Gastroesophageal sphincter (tissue), 4 donors: Measurements from ENCODE around the gene CD28. TPM values are rescaled to one million over a fixed set of nuclear protein-coding genes. Genes with fewer than 3 reads are reported as not detected.
"Not testable (repeated sequence)": the region's sequence is repeated elsewhere in the genome, so short reads cannot be mapped to it uniquely, and the experiment has no call there.

Source experiments
- ATAC-seq: fragments of 150-250 bp; one replicate; pipeline ENCODE4 v1.9.1; 2016; ENCODE audit warnings: mild to moderate bottlenecking, moderate library complexity
- H3K27ac ChIP-seq, 4 donors: fragments of 200-600 bp; sonication (generic) in 3 of 4; 1 replicate in 3 of 4; 2 replicates in 1 of 4; pipeline ENCODE4 v1.5.1; 2016 to 2019
- H3K27me3 ChIP-seq: fragments of 200-600 bp; sonication (generic); one replicate; pipeline ENCODE4 v1.5.1; 2019
- H3K36me3 ChIP-seq, 2 donors: fragments of 200-600 bp; sonication (generic); one replicate each; pipeline ENCODE4 v1.5.1; 2019; ENCODE audit warnings: control low read depth in 1 of 2
- H3K4me1 ChIP-seq, 3 donors: fragments of 200-600 bp; sonication (generic); 1 replicate in 2 of 3; 2 replicates in 1 of 3; pipeline ENCODE4 v1.5.1; 2016 to 2019; ENCODE audit warnings: control low read depth in 2 of 3
- H3K4me3 ChIP-seq, 2 donors: fragments of 200-600 bp; sonication (generic); one replicate each; pipeline ENCODE4 v1.5.1; 2019; ENCODE audit warnings: mild to moderate bottlenecking in 1 of 2, moderate library complexity in 1 of 2
- H3K9me3 ChIP-seq, 3 donors: fragments of 200-600 bp; sonication (generic); one replicate each; pipeline ENCODE4 v1.5.1; 2017 to 2019; ENCODE audit warnings: control low read depth in 2 of 3
- EP300 ChIP-seq: sonication (generic); formaldehyde crosslinking; IDR thresholded peaks from one replicate; pipeline ENCODE4 v1.6.1; 2017; ENCODE audit warnings: antibody characterized with exemption, mild to moderate bottlenecking
- POLR2A ChIP-seq, 2 donors: fragments of 450-650 bp; IDR thresholded peaks; one replicate each; pipeline ENCODE4 v1.6.1; 2017; ENCODE audit warnings: antibody characterized with exemption in 2 of 2, mild to moderate bottlenecking in 2 of 2, moderate library complexity in 1 of 2
- POLR2AphosphoS5 ChIP-seq: sonication (generic); formaldehyde crosslinking; IDR thresholded peaks from one replicate; pipeline ENCODE4 v1.6.1; 2017; ENCODE audit warnings: antibody characterized with exemption
- WGBS, 2 donors: methylation state at CpG; one replicate each; pipeline ENCODE4 v1.1.5; 2018; ENCODE audit warnings: low coverage in 1 of 2; 5-methylcytosine and 5-hydroxymethylcytosine counted together
- total RNA-seq, 4 donors: library from RNA; depleted of rRNA; stranded (reverse); fragments of >200 nt; gene quantifications; one replicate each; pipeline ENCODE4 v1.1.0, GENCODE V29; 2016
- TF ChIP-seq, protein P1 (sequence below), 4 experiments: fragments of 200-600 bp in 2 of 4; fragments of 450-650 bp in 2 of 4; sonication (generic) in 1 of 4; IDR thresholded peaks; one replicate each; pipeline ENCODE4 v1.5.1; 2017 to 2019; ENCODE audit warnings: antibody characterized with exemption in 4 of 4, mild to moderate bottlenecking in 2 of 4, moderate library complexity in 2 of 4

CD28 gene
- total RNA-seq, 4 donors from 2014 or later, result 0.19 to 2.3 (median 1.4) TPM

DNA sequence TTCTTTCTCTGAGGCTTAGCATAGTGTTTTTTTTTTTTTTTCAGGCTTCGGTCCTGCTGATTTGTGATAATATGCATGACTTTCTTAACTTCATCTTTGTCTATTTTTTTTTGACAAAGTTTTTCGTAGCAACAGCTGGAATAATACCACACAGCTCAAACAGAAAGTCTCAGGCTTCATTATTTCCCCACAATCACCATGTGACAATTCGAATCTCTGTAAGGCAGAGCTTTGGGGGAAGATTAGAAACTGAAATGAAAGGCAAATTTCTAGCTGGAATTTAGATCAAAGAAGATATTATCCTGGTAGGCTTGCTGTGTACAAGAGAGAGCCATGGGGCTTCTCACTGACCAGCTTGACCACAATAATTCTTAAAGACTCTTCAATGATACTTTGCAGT lies 12.2 kb upstream of the CD28 start:
- Histone ChIP-seq H3K4me3 (no peak overlapping the region), H3K36me3 (no peaks in the 10 kb centered on the region), H3K27me3 (peaks cover 4% of the 10 kb centered on the region), H3K9me3 (no peaks in the 10 kb centered on the region), H3K27ac (no peak overlapping the region), H3K4me1 (peaks cover 0 to 22% (median 6%) of the 10 kb centered on the region in 3 donors)
- TF ChIP-seq POLR2AphosphoS5 (no peak), EP300 (no peak), POLR2A (IDR thresholded peaks at IDR 0.05) (no peak)
- TF ChIP-seq, protein P1, sequence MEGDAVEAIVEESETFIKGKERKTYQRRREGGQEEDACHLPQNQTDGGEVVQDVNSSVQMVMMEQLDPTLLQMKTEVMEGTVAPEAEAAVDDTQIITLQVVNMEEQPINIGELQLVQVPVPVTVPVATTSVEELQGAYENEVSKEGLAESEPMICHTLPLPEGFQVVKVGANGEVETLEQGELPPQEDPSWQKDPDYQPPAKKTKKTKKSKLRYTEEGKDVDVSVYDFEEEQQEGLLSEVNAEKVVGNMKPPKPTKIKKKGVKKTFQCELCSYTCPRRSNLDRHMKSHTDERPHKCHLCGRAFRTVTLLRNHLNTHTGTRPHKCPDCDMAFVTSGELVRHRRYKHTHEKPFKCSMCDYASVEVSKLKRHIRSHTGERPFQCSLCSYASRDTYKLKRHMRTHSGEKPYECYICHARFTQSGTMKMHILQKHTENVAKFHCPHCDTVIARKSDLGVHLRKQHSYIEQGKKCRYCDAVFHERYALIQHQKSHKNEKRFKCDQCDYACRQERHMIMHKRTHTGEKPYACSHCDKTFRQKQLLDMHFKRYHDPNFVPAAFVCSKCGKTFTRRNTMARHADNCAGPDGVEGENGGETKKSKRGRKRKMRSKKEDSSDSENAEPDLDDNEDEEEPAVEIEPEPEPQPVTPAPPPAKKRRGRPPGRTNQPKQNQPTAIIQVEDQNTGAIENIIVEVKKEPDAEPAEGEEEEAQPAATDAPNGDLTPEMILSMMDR (IDR thresholded peaks at IDR 0.05), result no peak
- ATAC-seq, result no peak
- 60 to 67% methylated on average over 2 to 3 of the region's 3 CpGs for WGBS, 2 donors

DNA sequence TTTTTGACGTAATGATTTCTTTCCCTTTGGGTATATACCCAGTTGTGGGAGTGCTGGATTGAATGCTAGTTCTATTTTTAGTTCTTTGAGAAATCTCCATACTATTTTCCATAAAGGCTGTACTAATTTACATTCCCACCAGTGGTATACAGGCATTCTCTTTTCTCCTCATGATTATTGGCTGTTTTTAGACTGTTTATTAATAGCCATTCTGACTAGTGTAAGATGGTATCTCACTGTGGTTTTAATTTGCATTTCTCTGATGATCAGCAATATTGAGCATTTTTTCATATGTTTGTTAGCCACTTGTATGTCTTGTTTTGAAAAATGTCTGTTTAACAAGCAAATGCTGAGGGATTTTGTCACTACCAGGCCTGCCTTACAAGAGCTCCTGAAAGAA lies 9.2 kb upstream of the CD28 start:
- Histone ChIP-seq H3K27me3 (peaks cover 4% of the 10 kb centered on the region), H3K36me3 (no peaks in the 10 kb centered on the region)

DNA sequence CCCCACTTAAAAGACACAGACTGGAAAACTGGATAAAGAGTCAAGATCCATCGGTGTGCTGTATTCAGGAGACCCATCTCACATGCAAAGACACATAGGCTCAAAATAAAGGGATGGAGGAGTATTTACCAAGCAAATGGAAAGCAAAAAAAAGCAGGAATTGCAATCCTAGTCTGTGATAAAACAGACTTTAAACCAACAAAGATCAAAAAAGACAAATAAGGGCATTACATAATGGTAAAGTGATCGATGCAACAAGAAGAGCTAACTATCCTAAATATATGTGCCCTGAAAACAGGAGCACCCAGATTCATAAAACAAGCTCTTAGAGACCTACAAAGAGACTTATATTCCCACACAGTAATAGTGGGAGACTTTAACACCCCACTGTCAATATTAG lies 8.7 kb upstream of the CD28 start:
- not testable (repeated sequence) for H3K9me3 ChIP-seq, ATAC-seq, H3K4me3 ChIP-seq, H3K27ac ChIP-seq, H3K4me1 ChIP-seq, H3K27me3 ChIP-seq, H3K36me3 ChIP-seq
- WGBS, 2 donors, result 80 to 90% methylated on average over 1 to 2 of the region's 2 CpGs

More for the DNA sequence above, 9.2 kb upstream of the CD28 start:
- peaks cover 0 to 3% (median 0%) of the 10 kb centered on the region in 3 donors for H3K4me1 ChIP-seq
- no peak for ATAC-seq
- H3K9me3 ChIP-seq, result peaks cover 0 to 4% (median 0%) of the 10 kb centered on the region in 3 donors
- H3K27ac ChIP-seq, result no peak overlapping the region
- 93% methylated on average over 1 of the region's 1 CpG; no CpG with 5 or more reads in 1 of the 2 donors for WGBS, 2 donors
- TF ChIP-seq POLR2A (IDR thresholded peaks at IDR 0.05) (no peak), EP300 (no peak), POLR2AphosphoS5 (no peak)
- TF ChIP-seq, protein P1 (IDR thresholded peaks at IDR 0.05), result no peak
- no peak overlapping the region for H3K4me3 ChIP-seq

DNA sequence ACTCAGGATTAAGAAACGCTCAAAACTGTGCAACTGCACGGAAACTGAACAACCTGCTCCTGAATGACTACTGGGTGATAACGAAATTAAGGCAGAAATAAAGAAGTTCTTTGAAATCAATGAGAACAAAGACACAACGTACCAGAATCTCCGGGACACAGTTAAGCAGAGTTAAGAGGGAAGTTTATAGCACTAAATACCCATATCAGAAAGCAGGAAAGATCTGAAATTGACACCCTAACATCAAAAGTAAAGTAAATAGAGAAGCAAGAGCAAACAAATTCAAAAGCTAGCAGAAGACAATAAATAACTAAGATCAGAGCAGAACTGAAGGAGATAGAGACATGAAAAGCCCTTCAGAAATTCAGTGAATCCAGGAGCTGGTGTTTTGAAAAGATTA lies 8.0 kb upstream of the CD28 start:
- H3K36me3 ChIP-seq, H3K27me3 ChIP-seq, H3K4me1 ChIP-seq, H3K4me3 ChIP-seq, H3K27ac ChIP-seq, ATAC-seq: not testable (repeated sequence)
- 84 to 100% methylated on average over 4 to 5 of the region's 5 CpGs for WGBS, 2 donors
- H3K9me3 ChIP-seq, result peaks cover 0 to 15% (median 0%) of the 10 kb centered on the region in 3 donors

DNA sequence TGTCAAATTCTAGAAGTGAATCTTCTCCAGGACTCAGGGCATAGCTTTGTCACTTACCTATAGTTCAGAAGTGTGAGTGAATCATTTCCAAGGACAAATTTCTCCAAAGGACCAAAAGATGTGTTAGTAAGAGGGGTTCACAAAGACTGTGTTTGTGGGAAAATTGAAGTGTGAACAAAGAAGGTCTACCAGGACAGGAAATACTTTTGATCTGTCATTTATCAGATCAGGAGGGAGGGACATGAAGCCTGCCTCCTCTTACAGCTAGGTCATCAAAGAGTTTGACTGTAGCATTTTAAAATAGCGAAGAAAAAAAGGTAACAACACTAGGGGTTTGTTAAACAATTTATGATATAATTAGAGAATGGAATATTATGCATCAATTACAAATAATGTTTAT lies 2.0 kb upstream of the CD28 start:
- peaks cover 0 to 15% (median 0%) of the 10 kb centered on the region in 3 donors for H3K9me3 ChIP-seq
- no peak for TF ChIP-seq POLR2AphosphoS5
- TF ChIP-seq, protein P1 (IDR thresholded peaks at IDR 0.05), result no peak
- TF ChIP-seq POLR2A (IDR thresholded peaks at IDR 0.05), result no peak
- no peak for TF ChIP-seq EP300
- H3K4me1 ChIP-seq, result no peaks in the 10 kb centered on the region
- H3K36me3 ChIP-seq, result no peaks in the 10 kb centered on the region
- 88 to 90% methylated on average over 1 of the region's 1 CpG for WGBS, 2 donors
- H3K27ac ChIP-seq, result no peak overlapping the region
- no peaks in the 10 kb centered on the region for H3K27me3 ChIP-seq
- no peak overlapping the region for H3K4me3 ChIP-seq
- no peak for ATAC-seq

DNA sequence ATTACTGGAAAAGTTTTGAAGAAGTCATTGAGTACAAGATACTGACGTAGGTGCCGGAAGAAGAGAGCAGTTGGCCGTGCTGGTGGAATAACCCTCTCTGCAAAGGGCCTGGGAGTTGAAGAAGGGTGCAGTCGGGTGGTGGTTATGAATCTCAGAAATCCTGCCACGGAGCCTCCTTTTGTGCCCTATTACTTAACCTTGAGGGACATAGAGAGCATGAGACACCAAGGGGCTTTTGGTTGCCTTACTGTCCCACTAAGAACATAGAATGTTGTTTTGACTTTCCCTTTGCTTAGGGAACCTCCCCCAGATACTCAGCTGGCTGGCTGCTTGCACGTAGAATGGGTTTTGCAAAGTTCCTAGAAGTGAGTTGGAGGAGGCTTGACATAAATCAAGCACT lies 1.3 kb upstream of the CD28 start:
- no peak for ATAC-seq
- no peaks in the 10 kb centered on the region for H3K27me3 ChIP-seq
- no peak for TF ChIP-seq POLR2A (IDR thresholded peaks at IDR 0.05)
- TF ChIP-seq POLR2AphosphoS5, result no peak
- TF ChIP-seq, protein P1 (IDR thresholded peaks at IDR 0.05), result no peak
- no peak for TF ChIP-seq EP300
- H3K9me3 ChIP-seq, result peaks cover 0 to 15% (median 0%) of the 10 kb centered on the region in 3 donors
- WGBS, 2 donors, result 72 to 91% methylated on average over 6 of the region's 6 CpGs
- H3K36me3 ChIP-seq, result no peaks in the 10 kb centered on the region
- no peaks in the 10 kb centered on the region for H3K4me1 ChIP-seq
- H3K27ac ChIP-seq, result no peak overlapping the region
- no peak overlapping the region for H3K4me3 ChIP-seq
